Duodenal mucosa (tissue), 2 donors: ENCODE data around the gene SSC4D.

Experiments used
- H3K27ac ChIP-seq: one replicate; pipeline ENCODE4 v1.7.0; 2013; ENCODE audit warnings: low read depth, low read length
- H3K27me3 ChIP-seq, 2 donors: one replicate each; pipeline ENCODE4 v1.7.0; 2013; ENCODE audit warnings: low read length in 2 of 2, control low read depth in 1 of 2; ENCODE audit not compliant: insufficient read depth in 2 of 2, control insufficient read depth in 1 of 2
- H3K36me3 ChIP-seq, 2 donors: one replicate each; pipeline ENCODE4 v1.7.0; 2013; ENCODE audit warnings: low read length in 2 of 2, control low read depth in 1 of 2; ENCODE audit not compliant: insufficient read depth in 2 of 2, control insufficient read depth in 1 of 2
- H3K4me1 ChIP-seq, 2 donors: one replicate each; pipeline ENCODE4 v1.7.0; 2013; ENCODE audit warnings: low read length in 2 of 2, control low read depth in 1 of 2; ENCODE audit not compliant: insufficient read depth in 2 of 2, control insufficient read depth in 1 of 2
- H3K4me3 ChIP-seq, 2 donors: one replicate each; pipeline ENCODE4 v1.7.0; 2013; ENCODE audit warnings: low read length in 2 of 2, low read depth in 1 of 2
- H3K9ac ChIP-seq, 2 donors: one replicate each; pipeline ENCODE4 v1.7.0; 2013; ENCODE audit warnings: low read length in 2 of 2, low read depth in 1 of 2
- H3K9me3 ChIP-seq, 2 donors: one replicate each; pipeline ENCODE4 v1.7.0; 2013; ENCODE audit warnings: low read length in 2 of 2, control low read depth in 1 of 2; ENCODE audit not compliant: control insufficient read depth in 1 of 2

The SSC4D gene

DNA sequence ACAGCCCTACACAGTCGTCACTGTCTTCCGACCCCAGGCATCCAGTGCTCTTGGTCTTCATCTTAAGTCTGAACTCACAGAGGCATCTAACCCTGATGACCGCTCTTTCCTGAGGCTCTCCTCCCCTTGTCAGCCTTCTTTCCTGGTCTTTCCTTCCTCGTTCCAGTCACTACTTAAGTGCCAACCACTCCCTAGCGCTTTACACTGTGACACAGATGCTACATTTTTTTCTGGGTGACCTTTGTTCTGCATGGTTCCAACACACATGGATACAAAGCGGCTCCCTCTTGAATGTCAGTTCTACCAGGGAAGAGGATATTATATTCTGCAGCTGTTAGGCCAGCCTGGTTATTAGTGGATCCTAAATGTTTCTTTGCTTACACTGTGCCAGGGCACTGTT lies 63.4 kb downstream of the SSC4D start:
- Histone ChIP-seq H3K9me3 (no peaks in the 10 kb centered on the region), H3K27ac (peak overlapping the region; percentile 71), H3K9ac (peak overlapping the region; percentile 15 to 42), H3K27me3 (no peaks in the 10 kb centered on the region), H3K4me1 (peaks cover 35 to 38% of the 10 kb centered on the region in 2 donors), H3K4me3 (peak overlapping the region in 1 of 2 donors; percentile 21), H3K36me3 (peaks cover 16 to 52% of the 10 kb centered on the region in 2 donors)

DNA sequence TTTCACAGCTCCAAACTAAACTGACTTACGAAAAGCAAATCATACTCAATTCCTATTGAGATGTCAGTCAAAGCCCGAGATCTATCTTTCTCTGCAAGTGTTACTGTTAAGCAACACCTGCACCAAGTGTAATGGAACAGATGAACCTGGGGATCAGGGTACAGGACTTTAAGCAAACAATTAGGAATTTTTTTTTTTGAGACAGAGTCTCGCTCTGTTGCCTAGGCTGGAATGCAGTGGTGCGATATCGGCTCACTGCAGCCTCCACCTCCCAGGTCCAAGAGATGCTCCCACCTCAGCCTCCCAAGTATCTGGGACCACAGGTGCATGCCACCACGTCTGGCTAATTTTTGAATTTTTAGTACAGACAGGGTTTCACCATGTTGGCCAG lies 65.6 kb downstream of the SSC4D start:
- Histone ChIP-seq H3K27ac (no peak overlapping the region), H3K27me3 (no peaks in the 10 kb centered on the region), H3K4me1 (peaks cover 22 to 25% of the 10 kb centered on the region in 2 donors), H3K36me3 (peaks cover 16 to 52% of the 10 kb centered on the region in 2 donors), H3K9ac (no peak overlapping the region), H3K9me3 (no peaks in the 10 kb centered on the region), H3K4me3 (no peak overlapping the region)

DNA sequence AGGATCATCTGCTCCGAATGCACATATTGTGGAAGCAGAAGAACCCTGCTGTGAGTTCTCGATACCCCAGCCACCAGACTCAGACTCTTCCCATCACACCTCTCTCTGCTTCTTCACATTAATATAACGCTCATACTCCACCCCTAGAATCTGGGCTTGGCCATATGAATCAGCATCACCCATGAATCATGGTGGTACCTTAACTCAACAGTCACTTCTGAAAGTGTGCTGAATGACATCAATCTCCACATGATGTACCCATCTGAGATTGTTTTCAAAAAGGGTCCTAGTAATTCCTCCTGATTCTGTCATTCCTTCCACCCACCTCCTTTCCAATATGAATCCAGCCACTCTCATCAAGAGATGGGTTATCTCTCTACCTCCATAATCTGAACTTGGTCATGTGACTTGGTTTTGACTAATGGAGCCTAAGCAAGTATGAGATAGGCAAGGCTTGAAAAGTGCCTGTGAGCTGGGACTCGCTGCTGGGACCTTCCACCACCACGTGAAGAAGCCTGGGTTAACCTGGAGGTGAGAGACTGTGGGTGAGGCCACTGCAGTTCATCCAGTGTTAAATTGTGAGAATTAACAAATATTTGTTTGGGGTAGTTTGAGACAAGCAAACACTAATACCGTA lies 66.1 kb downstream of the SSC4D start:
- no peaks in the 10 kb centered on the region for H3K9me3 ChIP-seq
- H3K27ac ChIP-seq = no peak overlapping the region
- H3K4me1 ChIP-seq = peaks cover 17 to 30% of the 10 kb centered on the region in 2 donors
- no peak overlapping the region for H3K4me3 ChIP-seq
- H3K27me3 ChIP-seq = no peaks in the 10 kb centered on the region
- no peak overlapping the region for H3K9ac ChIP-seq
- peaks cover 16 to 52% of the 10 kb centered on the region in 2 donors for H3K36me3 ChIP-seq

DNA sequence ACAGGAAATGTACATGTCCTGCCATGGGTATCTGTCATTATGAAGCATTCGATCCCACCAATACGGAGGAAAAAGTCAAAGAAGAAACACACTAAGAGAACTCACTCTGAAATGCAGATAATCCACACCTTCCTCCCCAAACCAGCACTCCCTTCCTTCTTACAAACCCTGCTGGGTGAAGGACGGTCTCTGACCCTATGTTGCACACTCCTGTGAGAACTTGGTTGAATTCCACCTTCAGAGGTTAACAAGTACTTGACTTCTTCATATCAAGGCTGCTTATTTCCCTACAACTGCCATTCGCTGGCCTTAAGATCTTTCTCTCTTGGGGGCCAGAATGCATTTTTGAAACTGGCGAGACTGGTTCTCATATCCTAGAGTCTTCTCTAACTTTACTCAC lies 67.3 kb downstream of the SSC4D start:
- no peak overlapping the region for H3K9ac ChIP-seq
- no peak overlapping the region for H3K4me3 ChIP-seq
- peaks cover 16 to 47% of the 10 kb centered on the region in 2 donors for H3K36me3 ChIP-seq
- no peak overlapping the region for H3K27ac ChIP-seq
- peaks cover 15 to 26% of the 10 kb centered on the region in 2 donors for H3K4me1 ChIP-seq
- H3K27me3 ChIP-seq = no peaks in the 10 kb centered on the region
- H3K9me3 ChIP-seq = no peaks in the 10 kb centered on the region

DNA sequence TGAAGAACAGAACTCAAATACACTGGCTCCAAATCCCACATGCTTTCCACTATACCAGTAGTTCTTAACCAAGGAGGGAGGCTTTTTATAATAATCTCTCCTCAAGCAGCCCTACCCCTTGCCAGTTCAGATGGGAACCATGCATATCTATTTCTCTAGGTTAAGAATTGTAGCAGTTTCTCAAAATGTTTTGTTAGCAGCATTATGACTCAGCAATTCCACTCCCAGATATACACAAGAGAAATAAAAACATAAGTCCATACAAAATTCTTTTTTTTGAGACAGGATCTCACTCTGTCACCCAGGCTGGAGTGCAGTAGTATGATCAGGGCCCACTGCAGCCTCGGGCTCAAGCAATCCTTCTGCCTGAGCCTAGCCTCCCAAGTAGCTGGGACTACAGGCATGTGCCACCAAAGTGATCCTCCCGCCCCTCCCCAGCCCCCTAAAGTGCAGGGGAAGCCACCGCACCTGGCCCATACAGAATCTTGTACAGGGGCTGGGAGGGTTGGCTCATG lies 68.8 kb downstream of the SSC4D start:
- Histone ChIP-seq H3K4me3 (no peak overlapping the region), H3K36me3 (peaks cover 16 to 35% of the 10 kb centered on the region in 2 donors), H3K9me3 (no peaks in the 10 kb centered on the region), H3K4me1 (peaks cover 0 to 16% of the 10 kb centered on the region in 2 donors), H3K27me3 (no peaks in the 10 kb centered on the region), H3K27ac (no peak overlapping the region), H3K9ac (no peak overlapping the region)
